Measurements from ENCODE around the gene PLA2G5.

The PLA2G5 gene

GRCh38 chr1:20093303-20093702 lies 23.3 kb downstream of the PLA2G5 start:
- DNase-seq, result no peak

GRCh38 chr1:20093940-20094391 lies 24.0 kb downstream of the PLA2G5 start:
- DNase-seq, result no peak

- no peak for DNase-seq
Measured at GRCh38 chr1:20095564-20096434, 25.8 kb downstream of the PLA2G5 start.

- no peak for DNase-seq
Measured at GRCh38 chr1:20096840-20097447, 26.9 kb downstream of the PLA2G5 start.

- no peak for DNase-seq
Measured at GRCh38 chr1:20099533-20099932, 29.5 kb downstream of the PLA2G5 start.

- peak in 1 of 2 experiments; percentile 32 for DNase-seq
Measured at GRCh38 chr1:20100632-20101355, 30.8 kb downstream of the PLA2G5 start.

- DNase-seq, result no peak
Measured at GRCh38 chr1:20102875-20103274, 32.9 kb downstream of the PLA2G5 start.

GRCh38 chr1:20105856-20106255 lies 35.9 kb downstream of the PLA2G5 start:
- no peak for DNase-seq

- DNase-seq, result no peak
Measured at GRCh38 chr1:20107351-20107750, 37.4 kb downstream of the PLA2G5 start.

- DNase-seq, result no peak
Measured at GRCh38 chr1:20107796-20108195, 37.8 kb downstream of the PLA2G5 start.

- no peak for DNase-seq
Measured at GRCh38 chr1:20108366-20109123, 38.6 kb downstream of the PLA2G5 start.

- DNase-seq, result no peak
Measured at GRCh38 chr1:20109223-20109856, 39.3 kb downstream of the PLA2G5 start.

GRCh38 chr1:20110679-20111078 lies 40.7 kb downstream of the PLA2G5 start:
- no peak for DNase-seq

- DNase-seq, result no peak
Measured at GRCh38 chr1:20111452-20111851, 41.5 kb downstream of the PLA2G5 start.

- DNase-seq, result no peak
Measured at GRCh38 chr1:20112279-20113000, 42.4 kb downstream of the PLA2G5 start.

- DNase-seq, result no peak
Measured at GRCh38 chr1:20114021-20114648, 44.1 kb downstream of the PLA2G5 start.

- DNase-seq, result no peak
Measured at GRCh38 chr1:20115479-20115878, 45.5 kb downstream of the PLA2G5 start.

- no peak for DNase-seq
Measured at GRCh38 chr1:20115916-20116315, 45.9 kb downstream of the PLA2G5 start.

- DNase-seq, result no peak
Measured at GRCh38 chr1:20117236-20117635, 47.2 kb downstream of the PLA2G5 start.

- no peak for DNase-seq
Measured at GRCh38 chr1:20119347-20119746, 49.4 kb downstream of the PLA2G5 start, which contains the start of gene PLA2G2D. PLA2G2D (minus strand) TSS chr1:20119536; CDS start chr1:20119498, 38 bp downstream.

GRCh38 chr1:20120796-20121195 lies 50.8 kb downstream of the PLA2G5 start:
- no peak for DNase-seq
